ENCODE data around the gene YJEFN3. TPM values are rescaled to one million over a fixed set of nuclear protein-coding genes. Genes with fewer than 3 reads are reported as not detected.

YJEFN3 gene
- total and polyA plus RNA-seq, 2 of the 8 experiments (the other 6 are each of a cell fraction or from before 2014, with no cell fraction given), result 5.7 to 9.4 TPM

DNA sequence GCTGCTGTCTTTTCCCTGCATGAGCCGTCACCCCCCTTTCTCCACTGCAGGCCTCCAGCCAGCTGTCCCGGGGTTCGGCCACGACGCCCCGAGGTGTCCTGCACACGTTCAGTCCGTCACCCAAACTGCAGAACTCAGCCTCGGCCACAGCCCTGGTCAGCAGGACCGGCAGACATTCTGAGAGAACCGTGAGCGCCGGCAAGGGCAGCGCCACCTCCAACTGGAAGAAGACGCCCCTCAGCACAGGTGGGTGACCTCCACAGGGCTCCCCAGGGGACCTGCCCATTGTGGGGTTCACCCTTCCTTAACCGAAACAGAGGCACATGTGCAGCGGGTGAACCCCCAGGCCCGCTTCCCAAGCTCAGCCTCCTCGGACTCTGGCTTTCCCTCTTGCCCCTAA lies 26.4 kb upstream of the YJEFN3 start (continued):
- TF ChIP-seq, protein P1, sequence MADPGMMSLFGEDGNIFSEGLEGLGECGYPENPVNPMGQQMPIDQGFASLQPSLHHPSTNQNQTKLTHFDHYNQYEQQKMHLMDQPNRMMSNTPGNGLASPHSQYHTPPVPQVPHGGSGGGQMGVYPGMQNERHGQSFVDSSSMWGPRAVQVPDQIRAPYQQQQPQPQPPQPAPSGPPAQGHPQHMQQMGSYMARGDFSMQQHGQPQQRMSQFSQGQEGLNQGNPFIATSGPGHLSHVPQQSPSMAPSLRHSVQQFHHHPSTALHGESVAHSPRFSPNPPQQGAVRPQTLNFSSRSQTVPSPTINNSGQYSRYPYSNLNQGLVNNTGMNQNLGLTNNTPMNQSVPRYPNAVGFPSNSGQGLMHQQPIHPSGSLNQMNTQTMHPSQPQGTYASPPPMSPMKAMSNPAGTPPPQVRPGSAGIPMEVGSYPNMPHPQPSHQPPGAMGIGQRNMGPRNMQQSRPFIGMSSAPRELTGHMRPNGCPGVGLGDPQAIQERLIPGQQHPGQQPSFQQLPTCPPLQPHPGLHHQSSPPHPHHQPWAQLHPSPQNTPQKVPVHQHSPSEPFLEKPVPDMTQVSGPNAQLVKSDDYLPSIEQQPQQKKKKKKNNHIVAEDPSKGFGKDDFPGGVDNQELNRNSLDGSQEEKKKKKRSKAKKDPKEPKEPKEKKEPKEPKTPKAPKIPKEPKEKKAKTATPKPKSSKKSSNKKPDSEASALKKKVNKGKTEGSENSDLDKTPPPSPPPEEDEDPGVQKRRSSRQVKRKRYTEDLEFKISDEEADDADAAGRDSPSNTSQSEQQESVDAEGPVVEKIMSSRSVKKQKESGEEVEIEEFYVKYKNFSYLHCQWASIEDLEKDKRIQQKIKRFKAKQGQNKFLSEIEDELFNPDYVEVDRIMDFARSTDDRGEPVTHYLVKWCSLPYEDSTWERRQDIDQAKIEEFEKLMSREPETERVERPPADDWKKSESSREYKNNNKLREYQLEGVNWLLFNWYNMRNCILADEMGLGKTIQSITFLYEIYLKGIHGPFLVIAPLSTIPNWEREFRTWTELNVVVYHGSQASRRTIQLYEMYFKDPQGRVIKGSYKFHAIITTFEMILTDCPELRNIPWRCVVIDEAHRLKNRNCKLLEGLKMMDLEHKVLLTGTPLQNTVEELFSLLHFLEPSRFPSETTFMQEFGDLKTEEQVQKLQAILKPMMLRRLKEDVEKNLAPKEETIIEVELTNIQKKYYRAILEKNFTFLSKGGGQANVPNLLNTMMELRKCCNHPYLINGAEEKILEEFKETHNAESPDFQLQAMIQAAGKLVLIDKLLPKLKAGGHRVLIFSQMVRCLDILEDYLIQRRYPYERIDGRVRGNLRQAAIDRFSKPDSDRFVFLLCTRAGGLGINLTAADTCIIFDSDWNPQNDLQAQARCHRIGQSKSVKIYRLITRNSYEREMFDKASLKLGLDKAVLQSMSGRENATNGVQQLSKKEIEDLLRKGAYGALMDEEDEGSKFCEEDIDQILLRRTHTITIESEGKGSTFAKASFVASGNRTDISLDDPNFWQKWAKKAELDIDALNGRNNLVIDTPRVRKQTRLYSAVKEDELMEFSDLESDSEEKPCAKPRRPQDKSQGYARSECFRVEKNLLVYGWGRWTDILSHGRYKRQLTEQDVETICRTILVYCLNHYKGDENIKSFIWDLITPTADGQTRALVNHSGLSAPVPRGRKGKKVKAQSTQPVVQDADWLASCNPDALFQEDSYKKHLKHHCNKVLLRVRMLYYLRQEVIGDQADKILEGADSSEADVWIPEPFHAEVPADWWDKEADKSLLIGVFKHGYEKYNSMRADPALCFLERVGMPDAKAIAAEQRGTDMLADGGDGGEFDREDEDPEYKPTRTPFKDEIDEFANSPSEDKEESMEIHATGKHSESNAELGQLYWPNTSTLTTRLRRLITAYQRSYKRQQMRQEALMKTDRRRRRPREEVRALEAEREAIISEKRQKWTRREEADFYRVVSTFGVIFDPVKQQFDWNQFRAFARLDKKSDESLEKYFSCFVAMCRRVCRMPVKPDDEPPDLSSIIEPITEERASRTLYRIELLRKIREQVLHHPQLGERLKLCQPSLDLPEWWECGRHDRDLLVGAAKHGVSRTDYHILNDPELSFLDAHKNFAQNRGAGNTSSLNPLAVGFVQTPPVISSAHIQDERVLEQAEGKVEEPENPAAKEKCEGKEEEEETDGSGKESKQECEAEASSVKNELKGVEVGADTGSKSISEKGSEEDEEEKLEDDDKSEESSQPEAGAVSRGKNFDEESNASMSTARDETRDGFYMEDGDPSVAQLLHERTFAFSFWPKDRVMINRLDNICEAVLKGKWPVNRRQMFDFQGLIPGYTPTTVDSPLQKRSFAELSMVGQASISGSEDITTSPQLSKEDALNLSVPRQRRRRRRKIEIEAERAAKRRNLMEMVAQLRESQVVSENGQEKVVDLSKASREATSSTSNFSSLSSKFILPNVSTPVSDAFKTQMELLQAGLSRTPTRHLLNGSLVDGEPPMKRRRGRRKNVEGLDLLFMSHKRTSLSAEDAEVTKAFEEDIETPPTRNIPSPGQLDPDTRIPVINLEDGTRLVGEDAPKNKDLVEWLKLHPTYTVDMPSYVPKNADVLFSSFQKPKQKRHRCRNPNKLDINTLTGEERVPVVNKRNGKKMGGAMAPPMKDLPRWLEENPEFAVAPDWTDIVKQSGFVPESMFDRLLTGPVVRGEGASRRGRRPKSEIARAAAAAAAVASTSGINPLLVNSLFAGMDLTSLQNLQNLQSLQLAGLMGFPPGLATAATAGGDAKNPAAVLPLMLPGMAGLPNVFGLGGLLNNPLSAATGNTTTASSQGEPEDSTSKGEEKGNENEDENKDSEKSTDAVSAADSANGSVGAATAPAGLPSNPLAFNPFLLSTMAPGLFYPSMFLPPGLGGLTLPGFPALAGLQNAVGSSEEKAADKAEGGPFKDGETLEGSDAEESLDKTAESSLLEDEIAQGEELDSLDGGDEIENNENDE (IDR thresholded peaks at IDR 0.05; ENCODE audit: insufficient replicate concordance, low read length), result no peak

All from H1 (cell line).